B cell (primary cell): Measurements from ENCODE around the gene RPL18. TPM values are rescaled to one million over a fixed set of nuclear protein-coding genes. Genes with fewer than 3 reads are reported as not detected.

Experiments used
- ATAC-seq: fragments of 200-7000 bp; cut with Tn5 transposase; one replicate; pipeline ENCODE4 v1.10.0; 2021; ENCODE audit warnings: low read depth, mild to moderate bottlenecking, moderate number of reproducible peaks, moderate library complexity
- CTCF ChIA-PET: fragments of 350-600 bp; sonication (Branson Sonifier 250); formaldehyde crosslinking; loops from one replicate; lab custom pipeline; 2021; ENCODE audit warnings: antibody characterized with exemption, inconsistent platforms; lab: Charles Lee
- POLR2A ChIA-PET: fragments of 350-600 bp; sonication (Branson Sonifier 250); formaldehyde crosslinking; loops from one replicate; lab custom pipeline; 2021; ENCODE audit warnings: antibody characterized with exemption; lab: Charles Lee
- DNase-seq: peaks from one replicate; pipeline ENCODE4 v3.0.0; 2013
- H2AFZ ChIP-seq: 2 replicates; pipeline ENCODE4 v1.6.1; 2012; ENCODE audit warnings: mild to moderate bottlenecking, low read depth, low read length; ENCODE audit not compliant: insufficient read depth, poor library complexity, severe bottlenecking
- H3K27ac ChIP-seq, 2 donors: 1 replicate in 1 of 2; 2 replicates in 1 of 2; pipeline ENCODE4 v1.5.1; 2012 to 2013; ENCODE audit warnings: low read length in 2 of 2, mild to moderate bottlenecking in 2 of 2, moderate library complexity in 1 of 2
- H3K27me3 ChIP-seq, 4 experiments: fragments of 200-600 bp in 1 of 4; sonication (generic) in 1 of 4; replicated peaks in 1 of 4; 1 replicate in 2 of 4; 2 replicates in 2 of 4; pipeline versions ENCODE4 v1.6.1 to v1.7.0; 2013 to 2016; ENCODE audit warnings: low read length in 3 of 4, mild to moderate bottlenecking in 2 of 4, mixed read lengths in 1 of 4, moderate library complexity in 1 of 4; ENCODE audit not compliant: insufficient read depth in 4 of 4, control insufficient read depth in 3 of 4; ENCODE audit errors: control extremely low read depth in 1 of 4
- H3K36me3 ChIP-seq, 2 experiments: replicated peaks in 1 of 2; 1 replicate in 1 of 2; 2 replicates in 1 of 2; pipeline versions ENCODE4 v1.6.1 to v1.7.1; 2013; ENCODE audit warnings: low read length in 1 of 2; ENCODE audit not compliant: insufficient read depth in 2 of 2, control insufficient read depth in 1 of 2; ENCODE audit errors: control extremely low read depth in 1 of 2, extremely low read depth in 1 of 2
- H3K4me1 ChIP-seq, 2 donors: fragments of 200-600 bp in 1 of 2; sonication (generic) in 1 of 2; 1 replicate in 1 of 2; 2 replicates in 1 of 2; pipeline versions ENCODE4 v1.5.1 to v1.6.1; 2013 to 2017; ENCODE audit warnings: low read length in 2 of 2; ENCODE audit not compliant: control insufficient read depth in 2 of 2, insufficient read depth in 2 of 2
- H3K4me2 ChIP-seq: replicated peaks from 2 replicates; pipeline ENCODE3; 2012; ENCODE audit warnings: mild to moderate bottlenecking, low read depth, low read length; ENCODE audit not compliant: poor library complexity, severe bottlenecking
- H3K4me3 ChIP-seq, 5 experiments: fragments of 200-600 bp in 1 of 5; sonication (generic) in 1 of 5; 1 replicate in 3 of 5; 2 replicates in 2 of 5; pipeline versions ENCODE4 v1.5.1 to v1.7.0; 2011 to 2016; ENCODE audit warnings: low read length in 4 of 5, mild to moderate bottlenecking in 4 of 5, low read depth in 2 of 5, control low read depth in 1 of 5, moderate library complexity in 1 of 5; ENCODE audit not compliant: insufficient read depth in 1 of 5; ENCODE audit errors: control extremely low read depth in 1 of 5, extremely low read depth in 1 of 5
- H3K79me2 ChIP-seq: fragments of 200-600 bp; sonication (generic); one replicate; pipeline ENCODE4 v1.6.0; 2016; ENCODE audit warnings: low read length; ENCODE audit not compliant: control insufficient read depth, insufficient read depth
- H3K9ac ChIP-seq: fragments of 200-600 bp; sonication (generic); 2 replicates; pipeline ENCODE4 v1.6.1; 2017; ENCODE audit warnings: mild to moderate bottlenecking, low read length, moderate library complexity
- H3K9me3 ChIP-seq, 3 donors: one replicate each; pipeline versions ENCODE4 v1.6.1 to v1.7.1; 2013; ENCODE audit warnings: low read length in 2 of 3; ENCODE audit not compliant: control insufficient read depth in 2 of 3, insufficient read depth in 1 of 3; ENCODE audit errors: control extremely low read depth in 1 of 3
- H4K20me1 ChIP-seq: 2 replicates; pipeline ENCODE4 v1.6.0; 2012; ENCODE audit warnings: mild to moderate bottlenecking, low read length; ENCODE audit not compliant: insufficient read depth, control insufficient read depth, poor library complexity, severe bottlenecking
- H3K27ac Mint-ChIP-seq: one replicate; pipeline ENCODE4 v1.8.0; 2021; ENCODE audit warnings: mixed read lengths
- H3K27me3 Mint-ChIP-seq: one replicate; pipeline ENCODE4 v1.8.0; 2021; ENCODE audit warnings: mixed read lengths
- H3K4me1 Mint-ChIP-seq: one replicate; pipeline ENCODE4 v1.8.0; 2021; ENCODE audit warnings: mixed read lengths
- H3K4me3 Mint-ChIP-seq: one replicate; pipeline ENCODE4 v1.8.0; 2021; ENCODE audit warnings: mixed read lengths
- H3K9me3 Mint-ChIP-seq: one replicate; pipeline ENCODE4 v1.8.0; 2022; ENCODE audit warnings: mixed read lengths; ENCODE audit not compliant: insufficient read depth
- EZH2 ChIP-seq: IDR thresholded peaks from 2 replicates; pipeline ENCODE4 v1.6.1; 2012; ENCODE audit warnings: borderline replicate concordance, low read depth, mild to moderate bottlenecking, moderate library complexity, low read length; ENCODE audit not compliant: insufficient read depth, poor library complexity, severe bottlenecking
- WGBS: methylation state at CpG from one replicate; pipeline ENCODE4 v1.1.5; 2013; ENCODE audit warnings: missing lambda C conversion rate; ENCODE audit not compliant: insufficient coverage; 5-methylcytosine and 5-hydroxymethylcytosine counted together
- intact Hi-C: fragments of 100-400 bp; cut with micrococcal nuclease; formaldehyde crosslinking; loops from one replicate; pipeline ENCODE4 v1.10.0; 2022
- polyA plus RNA-seq: library from polyadenylated mRNA; depleted of rRNA; stranded (reverse); fragments of >200 nt; gene quantifications from 2 replicates; pipeline ENCODE4 v1.2.3, GENCODE V29; 2012
- total RNA-seq, 2 donors: library from RNA; stranded (reverse); fragments of 120-200 nt in 1 of 2; gene quantifications; 1 replicate in 1 of 2; 2 replicates in 1 of 2; pipeline versions ENCODE4 v1.2.3 to v1.2.4, GENCODE V29; 2013 to 2022
- TF ChIP-seq, protein P1 (sequence below): fragments of 200-600 bp; IDR thresholded peaks from one replicate; pipeline ENCODE4 v1.8.0; 2022; ENCODE audit warnings: antibody characterized with exemption, mild to moderate bottlenecking

RPL18 gene
- total and polyA plus RNA-seq, 2 donors (not counting 1 experiment from before 2014, with no cell fraction given), result 2,248 to 4,393 TPM

DNA sequence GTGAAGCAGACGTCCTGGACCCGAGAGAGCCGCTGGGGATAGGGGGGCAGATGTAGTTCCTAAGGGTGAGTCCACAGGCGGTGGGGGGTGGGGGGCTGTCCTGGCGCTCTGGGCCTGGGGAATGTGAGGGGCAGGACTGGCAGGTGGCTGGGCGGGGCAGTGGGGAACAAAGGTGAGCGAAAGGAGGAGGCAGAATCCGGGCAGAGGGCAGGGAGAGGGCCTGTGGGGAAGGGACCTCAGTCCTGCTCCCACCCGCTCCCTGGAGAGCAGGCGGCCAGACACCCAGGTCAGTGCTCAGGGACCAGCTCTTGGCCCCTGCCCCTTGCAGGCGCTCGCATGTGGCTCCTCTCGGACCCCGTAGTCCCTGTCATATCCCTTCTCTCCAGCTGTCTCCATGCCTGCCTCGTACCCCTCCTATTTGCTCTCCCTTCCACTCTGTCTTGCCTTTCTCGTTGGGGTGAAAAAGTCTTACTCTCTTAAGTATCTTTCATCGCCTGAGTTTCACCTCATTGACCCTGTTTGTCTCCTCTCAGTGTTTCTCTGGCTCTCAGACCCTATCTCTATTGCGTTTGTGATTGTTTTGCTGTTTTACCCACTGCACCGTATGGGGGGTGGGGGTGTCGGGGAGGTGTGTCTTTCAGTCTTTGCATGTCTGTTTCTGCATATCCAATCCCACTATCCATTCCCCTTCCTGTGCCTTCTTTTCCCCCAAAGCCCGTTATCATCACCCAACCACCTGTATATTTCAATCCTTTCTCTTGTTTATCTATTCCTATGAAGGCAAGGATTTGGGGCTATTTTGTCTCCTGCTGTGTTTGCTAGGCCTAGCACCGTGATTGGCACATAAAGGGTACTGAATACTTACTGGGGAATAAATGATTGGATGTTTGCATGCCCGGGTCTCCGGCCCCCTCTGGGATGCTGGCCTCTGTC lies 6.1 kb upstream of the RPL18 start:
- H2AFZ ChIP-seq, result no peak overlapping the region
- POLR2A ChIA-PET, result interaction anchor here (1.9 kb wide), 1 partner anchor 12 kb away, joined by 7 read pairs; the partner anchor contains the start of gene DBP
- H3K4me3 ChIP-seq, result no peak overlapping the region
- H3K27ac ChIP-seq, result peak overlapping the region; percentile 30 to 63
- CTCF ChIA-PET, result interaction anchor here (2.1 kb wide), 1 partner anchor 9 kb away, joined by 6 read pairs; no protein-coding TSS in a partner anchor
- H3K79me2 ChIP-seq, result no peaks in the 10 kb centered on the region
- ATAC-seq (no peak), DNase-seq (no peak)
- H4K20me1 ChIP-seq, result peaks cover 23% of the 10 kb centered on the region
- H3K4me3 Mint-ChIP-seq, result peak overlapping the region; percentile 78
- H3K36me3 ChIP-seq, result peaks cover 0 to 23% of the 10 kb centered on the region in 2 experiments
- H3K9me3 ChIP-seq, result peaks cover 0 to 8% (median 0%) of the 10 kb centered on the region in 3 donors
- H3K4me2 ChIP-seq, result peak overlapping the region; percentile 84
- no peaks in the 10 kb centered on the region for H3K27me3 Mint-ChIP-seq
- H3K4me1 Mint-ChIP-seq, result peaks cover 31% of the 10 kb centered on the region
- no peaks in the 10 kb centered on the region for H3K27me3 ChIP-seq
- H3K9me3 Mint-ChIP-seq, result no peaks in the 10 kb centered on the region
- H3K9ac ChIP-seq, result peak overlapping the region; percentile 54
- intact Hi-C loops, result loop anchor here (1.0 kb wide), 2 partner anchors 12 to 455 kb away; partner anchors contain the start of genes DBP, LIG1 and ZSWIM9
- H3K27ac Mint-ChIP-seq, result peak overlapping the region; percentile 84
- peaks cover 14 to 23% of the 10 kb centered on the region in 2 donors for H3K4me1 ChIP-seq
- no peak for TF ChIP-seq EZH2
- TF ChIP-seq, protein P1, sequence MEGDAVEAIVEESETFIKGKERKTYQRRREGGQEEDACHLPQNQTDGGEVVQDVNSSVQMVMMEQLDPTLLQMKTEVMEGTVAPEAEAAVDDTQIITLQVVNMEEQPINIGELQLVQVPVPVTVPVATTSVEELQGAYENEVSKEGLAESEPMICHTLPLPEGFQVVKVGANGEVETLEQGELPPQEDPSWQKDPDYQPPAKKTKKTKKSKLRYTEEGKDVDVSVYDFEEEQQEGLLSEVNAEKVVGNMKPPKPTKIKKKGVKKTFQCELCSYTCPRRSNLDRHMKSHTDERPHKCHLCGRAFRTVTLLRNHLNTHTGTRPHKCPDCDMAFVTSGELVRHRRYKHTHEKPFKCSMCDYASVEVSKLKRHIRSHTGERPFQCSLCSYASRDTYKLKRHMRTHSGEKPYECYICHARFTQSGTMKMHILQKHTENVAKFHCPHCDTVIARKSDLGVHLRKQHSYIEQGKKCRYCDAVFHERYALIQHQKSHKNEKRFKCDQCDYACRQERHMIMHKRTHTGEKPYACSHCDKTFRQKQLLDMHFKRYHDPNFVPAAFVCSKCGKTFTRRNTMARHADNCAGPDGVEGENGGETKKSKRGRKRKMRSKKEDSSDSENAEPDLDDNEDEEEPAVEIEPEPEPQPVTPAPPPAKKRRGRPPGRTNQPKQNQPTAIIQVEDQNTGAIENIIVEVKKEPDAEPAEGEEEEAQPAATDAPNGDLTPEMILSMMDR, result no peak
- WGBS, result 83% methylated on average over 18 of the region's 24 CpGs
